T-helper 1 cell treated with Interleukin-12 subunit alpha and Interleukin-12 subunit beta and Interleukin-4 antibody, amounts not matched to agents 30 ng/mL and 1 ng/mL, for 36 hours (primary cell): Measurements from ENCODE around the gene MRPS7. TPM values are rescaled to one million over a fixed set of nuclear protein-coding genes. Genes with fewer than 3 reads are reported as not detected.

Source experiments
- intact Hi-C: fragments of 100-400 bp; cut with micrococcal nuclease; formaldehyde crosslinking; loops from one replicate; pipeline ENCODE4 v1.15.1; 2024
- total RNA-seq: library from RNA; stranded (reverse); gene quantifications from 2 replicates; pipeline ENCODE4 v1.2.3, GENCODE V29; 2022

Gene MRPS7
- total RNA-seq, 1 donor from 2014 or later = 66.3 TPM

GRCh38 chr17:75301049-75301448 lies 39.4 kb downstream of the MRPS7 start:
- intact Hi-C loops = no loop called here

DNA sequence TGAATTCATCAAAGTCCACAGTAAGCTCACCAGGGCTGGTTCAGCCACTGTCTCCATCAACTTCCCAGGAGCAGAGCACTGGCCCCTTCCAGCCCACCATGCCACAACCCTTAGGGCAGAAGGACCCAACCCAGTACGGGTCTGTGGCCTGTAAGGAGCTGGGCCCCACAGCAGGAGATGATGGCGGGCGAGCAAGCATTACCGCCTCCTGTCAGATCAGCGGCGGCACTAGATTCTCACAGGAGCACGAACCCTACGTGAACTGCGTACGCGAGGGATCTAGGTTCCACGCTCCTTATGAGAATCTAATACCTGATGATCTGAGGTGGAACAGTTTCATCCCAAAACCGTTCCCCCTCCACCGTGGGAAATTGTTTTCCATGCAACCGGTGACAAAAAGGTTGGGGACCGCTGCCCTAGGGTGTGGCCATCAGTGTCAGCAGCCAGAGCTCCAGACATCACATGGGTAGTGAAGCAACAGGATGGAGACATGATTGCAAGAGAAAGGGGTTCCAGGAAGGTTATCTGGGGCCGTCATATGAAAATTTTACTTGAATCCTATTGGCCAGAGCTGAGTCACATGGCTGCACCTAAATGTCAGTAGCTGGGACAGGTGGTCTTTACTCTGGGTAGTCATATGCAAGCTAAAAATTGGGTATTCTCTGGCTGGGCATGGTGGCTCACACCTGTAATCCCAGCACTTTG lies 40.0 kb downstream of the MRPS7 start:
- intact Hi-C loops = no loop called here

DNA sequence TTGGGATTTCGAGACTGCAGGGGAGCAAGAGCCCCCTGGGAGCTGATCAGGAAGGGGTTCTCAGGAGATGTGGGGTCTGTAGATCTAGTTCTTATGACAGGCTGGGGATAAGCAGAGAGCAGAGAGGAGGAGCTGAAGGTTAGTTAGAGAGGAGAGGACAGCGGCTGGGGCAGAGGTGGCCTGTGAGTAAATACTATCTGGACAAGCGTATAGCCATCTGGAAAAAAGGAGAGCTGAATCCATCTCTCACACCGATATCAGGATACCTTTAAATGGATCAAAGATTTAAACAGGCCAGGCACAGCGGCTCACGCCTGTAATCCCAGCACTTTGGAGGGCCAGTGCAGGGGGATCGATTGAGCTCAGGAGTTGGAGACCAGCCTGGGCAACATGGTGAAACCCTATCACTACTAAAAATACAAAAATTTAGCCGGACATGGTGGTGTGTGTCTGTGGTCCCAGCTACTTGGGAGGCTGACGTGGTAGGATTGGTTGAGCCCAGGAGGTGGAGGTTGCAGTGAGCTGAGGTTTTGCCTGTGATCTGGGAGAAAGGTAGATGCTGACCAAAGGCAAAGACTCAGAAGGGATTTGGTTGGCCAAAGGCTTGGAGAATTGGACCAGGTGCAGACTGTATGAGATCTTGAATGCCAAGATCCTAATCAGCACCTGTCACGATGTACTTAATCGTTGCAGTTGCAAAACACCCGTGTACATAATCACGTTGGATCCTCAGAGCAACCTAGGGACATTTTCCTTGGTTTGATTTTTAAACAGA lies 46.5 kb downstream of the MRPS7 start:
- intact Hi-C loops = no loop called here

- intact Hi-C loops = no loop called here
Observed at GRCh38 chr17:75308732-75309629, 47.3 kb downstream of the MRPS7 start.

DNA sequence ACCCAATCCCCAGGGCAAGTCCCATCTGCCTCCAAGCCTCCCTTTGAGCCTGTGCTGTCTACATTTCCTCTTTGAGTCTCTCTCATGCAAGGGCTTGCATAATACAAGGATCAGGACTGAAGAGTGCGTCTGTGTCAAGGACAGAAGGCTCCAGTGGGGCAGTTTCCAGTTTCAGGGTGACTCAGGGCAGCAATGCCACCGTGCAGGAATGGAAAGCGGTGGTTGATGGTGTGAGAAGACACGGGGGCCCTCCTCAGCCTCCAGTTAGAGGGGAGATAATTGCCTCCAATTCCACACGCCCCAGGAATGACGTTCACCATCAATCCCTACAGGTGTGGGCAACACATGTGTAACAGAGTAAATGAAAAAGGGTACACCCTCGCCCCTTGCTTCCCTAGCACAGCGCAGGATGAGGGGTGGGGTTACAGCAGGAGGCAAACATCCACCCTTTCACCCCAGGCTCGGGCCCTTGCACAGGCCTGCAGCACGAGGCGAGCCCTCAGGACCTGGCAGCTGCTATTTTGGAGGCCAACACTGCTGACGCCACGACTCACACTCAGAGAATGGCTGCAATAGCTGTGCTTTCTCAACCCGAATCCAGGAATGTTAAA lies 52.4 kb downstream of the MRPS7 start:
- intact Hi-C loops = no loop called here

GRCh38 chr17:75315541-75316243 lies 54.0 kb downstream of the MRPS7 start:
- intact Hi-C loops = no loop called here

Other genes starting within 250 kb of the MRPS7 start
- 43.1 and 43.3 TPM in 2 replicates for gene MRPL58, start 249.2 kb upstream of the MRPS7 start, total RNA-seq
- 186 and 190 TPM in 2 replicates for gene ATP5PD, start 214.9 kb upstream of the MRPS7 start, total RNA-seq
- gene KCTD2, start 214.7 kb upstream of the MRPS7 start, total RNA-seq = 19.3 and 20.3 TPM in 2 replicates
- 7.6 and 7.8 TPM in 2 replicates for gene SLC16A5, start 173.9 kb upstream of the MRPS7 start, total RNA-seq
- 15.7 and 16.5 TPM in 2 replicates for gene ARMC7, start 151.9 kb upstream of the MRPS7 start, total RNA-seq
- gene NT5C, start 130.1 kb upstream of the MRPS7 start, total RNA-seq = 52.1 and 53.9 TPM in 2 replicates
- gene JPT1, start 107.4 kb upstream of the MRPS7 start, total RNA-seq = 236 and 281 TPM in 2 replicates
- 493 and 503 TPM in 2 replicates for gene SUMO2, start 78.9 kb upstream of the MRPS7 start, total RNA-seq
- 97.3 and 99.6 TPM in 2 replicates for gene NUP85, start 56.2 kb upstream of the MRPS7 start, total RNA-seq
- gene GGA3, start 273 bp upstream of the MRPS7 start, total RNA-seq = 80.3 and 88.6 TPM in 2 replicates
- 36.3 and 39.2 TPM in 2 replicates for gene MIF4GD, start 9.4 kb downstream of the MRPS7 start, total RNA-seq
- 48.4 and 52.7 TPM in 2 replicates for gene SLC25A19, start 27.6 kb downstream of the MRPS7 start, total RNA-seq
- 150 and 168 TPM in 2 replicates for gene GRB2, start 143.8 kb downstream of the MRPS7 start, total RNA-seq
- 82.3 and 85.7 TPM in 2 replicates for gene TMEM94, start 194.8 kb downstream of the MRPS7 start, total RNA-seq